Measurements from ENCODE around the gene ATP2C2.

Gene ATP2C2

GRCh38 chr16:84467256-84467655 lies 98.9 kb downstream of the ATP2C2 start:
- no peak for DNase-seq

GRCh38 chr16:84467709-84468108 lies 99.4 kb downstream of the ATP2C2 start:
- no peak for DNase-seq

GRCh38 chr16:84471316-84471715 lies 103.0 kb downstream of the ATP2C2 start:
- DNase-seq: no peak

GRCh38 chr16:84471966-84472365 lies 103.6 kb downstream of the ATP2C2 start:
- no peak for DNase-seq

GRCh38 chr16:84475643-84476240 lies 107.4 kb downstream of the ATP2C2 start:
- no peak for DNase-seq

GRCh38 chr16:84476401-84476800 lies 108.1 kb downstream of the ATP2C2 start:
- DNase-seq: no peak

GRCh38 chr16:84477661-84478060 lies 109.3 kb downstream of the ATP2C2 start:
- no peak for DNase-seq

- DNase-seq: peak in 1 of 51 donors; percentile 16
These were observed 110.0 kb downstream of the ATP2C2 start for GRCh38 chr16:84478172-84478947.

- no peak for DNase-seq
These were observed 111.5 kb downstream of the ATP2C2 start for GRCh38 chr16:84479716-84480450.

- peak in 1 of 51 donors; percentile 18 for DNase-seq
These were observed 112.9 kb downstream of the ATP2C2 start for GRCh38 chr16:84481051-84481735.

GRCh38 chr16:84482001-84482891 lies 113.9 kb downstream of the ATP2C2 start:
- peak in 20 of 51 donors; percentile 11 to 61 (median 28) for DNase-seq

- no peak for DNase-seq
These were observed 114.9 kb downstream of the ATP2C2 start for GRCh38 chr16:84482951-84483881.

- no peak for DNase-seq
These were observed 115.7 kb downstream of the ATP2C2 start for GRCh38 chr16:84483882-84484565.

- DNase-seq: peak in 46 of 51 donors; percentile 15 to 86 (median 56)
These were observed 116.4 kb downstream of the ATP2C2 start for GRCh38 chr16:84484579-84485254.

- no peak for DNase-seq
These were observed 117.1 kb downstream of the ATP2C2 start for GRCh38 chr16:84485255-84486010.

GRCh38 chr16:84486126-84486525 lies 117.8 kb downstream of the ATP2C2 start:
- no peak for DNase-seq

GRCh38 chr16:84486551-84487235 lies 118.4 kb downstream of the ATP2C2 start:
- DNase-seq: no peak

All from hypothalamus (tissue), 51 donors.